ENCODE data around the gene OR12D1.

OR12D1 gene

GRCh38 chr6:29465279-29465678 lies 50.6 kb downstream of the OR12D1 start:
- no peak for DNase-seq (ENCODE audit: low read depth in 2 of 2)

GRCh38 chr6:29465801-29466200 lies 51.1 kb downstream of the OR12D1 start:
- no peak for DNase-seq (ENCODE audit: low read depth in 2 of 2)

- DNase-seq (ENCODE audit: low read depth in 2 of 2), result no peak
These were observed 51.5 kb downstream of the OR12D1 start for GRCh38 chr6:29466241-29466640.

Data from stimulated activated CD4-positive, alpha-beta T cell treated with anti-CD3 and anti-CD28 coated beads, Interleukin-15, amount 100 ng/mL, for 48 hours (primary cell).